HUDEP-2 (cell line): ENCODE measurements around the gene RC3H2.
"Not testable (repeated sequence)": the region's sequence is repeated elsewhere in the genome, so short reads cannot be mapped to it uniquely, and the experiment has no call there.

Experiments
- DNase-seq, 76 experiments: peaks; one replicate each; lab custom pipeline; 2025; ENCODE audit not compliant: unreplicated experiment in 76 of 76; lab: John Stamatoyannopoulos, UW

The RC3H2 gene

DNA sequence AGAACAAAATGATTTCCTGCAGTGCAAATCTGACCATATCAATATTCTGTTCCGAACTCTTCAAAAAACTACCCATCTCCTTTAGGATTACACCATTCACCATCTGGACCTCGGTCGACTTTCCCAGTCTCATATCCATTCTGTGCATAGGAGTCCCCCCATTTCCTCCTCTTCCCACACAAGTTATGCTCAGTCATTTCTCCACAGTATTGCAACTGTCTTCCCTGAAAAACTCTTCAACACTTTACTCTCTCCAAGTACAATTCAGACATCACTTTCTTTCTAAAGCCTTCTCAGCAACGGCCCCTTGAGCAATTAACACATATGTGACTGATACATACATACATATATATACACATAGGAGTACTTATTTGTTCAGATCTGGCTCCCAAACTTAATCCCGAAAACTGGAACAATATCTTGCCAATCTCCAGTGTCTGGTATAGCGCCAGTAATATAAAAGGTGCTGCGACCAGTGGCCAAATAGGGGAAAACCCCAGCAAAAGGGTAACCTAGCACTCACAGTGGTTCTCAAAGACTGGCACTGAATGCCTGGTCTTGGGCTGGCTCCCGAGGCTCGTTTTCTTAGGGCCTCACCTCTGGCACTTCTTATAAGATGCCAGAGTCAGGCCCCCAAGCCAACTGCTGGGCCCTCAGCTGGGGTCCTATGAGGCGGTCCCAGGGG is 25.5 kb upstream of the RC3H2 start:
- DNase-seq: peak in 2 of 76 experiments; percentile 33 to 37

DNA sequence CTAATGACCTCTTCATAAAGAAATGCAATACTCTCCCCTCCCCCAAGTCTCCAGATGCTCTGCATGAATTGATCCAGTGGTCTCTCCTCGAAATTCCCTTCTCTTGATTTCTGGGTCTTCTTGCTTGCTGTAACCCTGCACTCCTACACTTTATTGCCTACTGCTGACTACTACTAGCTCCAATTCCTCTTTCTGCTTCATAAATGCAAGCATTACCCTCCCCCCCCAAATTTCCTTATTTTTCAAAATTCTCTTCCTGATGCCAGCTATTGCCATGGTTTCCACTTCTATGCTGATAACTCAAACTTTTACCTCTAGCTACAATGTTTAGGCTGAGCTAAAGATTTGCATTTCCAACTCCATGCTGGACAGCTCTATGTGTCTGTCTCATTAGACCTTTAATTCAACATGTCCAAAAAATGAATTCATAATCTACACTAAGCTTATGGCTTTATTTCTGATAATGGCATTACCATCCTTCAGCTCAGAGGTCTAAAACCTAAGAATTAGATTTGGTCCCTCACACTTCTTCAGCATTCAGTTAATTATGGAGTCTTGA is 24.7 kb upstream of the RC3H2 start:
- DNase-seq: no peak

DNA sequence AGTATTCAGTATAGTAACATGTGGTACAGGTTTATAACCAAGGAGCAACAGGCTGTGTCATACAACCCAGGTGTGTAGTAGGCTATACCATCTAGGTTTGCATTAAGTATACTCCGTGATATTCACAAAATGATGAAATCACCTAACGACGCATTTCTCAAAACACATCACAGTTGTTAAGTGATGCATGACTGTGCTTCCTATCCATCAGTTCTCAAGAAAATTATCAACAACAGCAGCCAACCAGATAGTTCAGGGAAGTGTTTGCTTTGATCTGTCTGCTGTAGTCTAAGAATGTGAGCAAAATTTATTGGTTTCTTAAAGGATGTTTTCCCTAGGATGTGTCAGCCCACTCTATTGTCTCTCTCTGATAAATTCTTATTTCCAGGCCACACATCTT is 18.8 kb upstream of the RC3H2 start:
- no peak for DNase-seq

DNA sequence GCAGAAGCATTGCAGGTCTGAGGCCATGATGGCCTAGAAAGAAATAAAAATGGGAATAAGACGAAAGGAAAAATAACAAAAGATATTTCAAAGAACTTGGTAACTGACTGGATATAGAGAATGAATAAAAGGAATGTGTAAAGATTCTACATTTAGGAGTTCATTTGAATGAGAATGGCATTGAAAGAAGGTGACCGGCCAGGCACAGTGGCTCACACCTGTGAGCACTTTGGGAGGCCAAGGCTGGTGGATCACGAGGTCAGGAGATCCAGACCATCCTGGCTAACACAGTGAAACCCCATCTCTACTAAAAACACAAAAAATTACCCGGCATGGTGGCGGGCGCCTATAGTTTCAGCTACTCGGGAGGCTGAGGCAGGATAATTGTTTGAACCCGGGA is 17.6 kb upstream of the RC3H2 start:
- no peak for DNase-seq

DNA sequence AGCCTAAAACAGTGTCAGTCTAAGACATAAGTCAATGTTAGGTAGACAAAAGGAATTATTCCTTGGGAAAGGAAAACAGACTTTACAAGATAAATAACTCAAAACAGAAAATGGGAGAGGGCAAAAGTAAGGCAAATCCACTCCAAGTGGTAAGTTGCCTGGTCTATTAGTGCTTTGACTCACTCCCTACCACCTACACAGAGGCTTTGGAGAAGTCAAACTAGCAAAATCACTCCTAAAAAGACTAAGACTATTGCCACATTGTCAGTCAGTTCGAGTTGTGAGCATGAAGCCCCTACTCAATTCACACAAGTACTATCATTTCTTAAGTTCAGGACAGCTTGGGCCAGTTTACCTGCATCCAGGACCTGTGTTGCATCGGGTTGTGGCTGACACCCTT is 13.2 kb upstream of the RC3H2 start:
- no peak for DNase-seq

DNA sequence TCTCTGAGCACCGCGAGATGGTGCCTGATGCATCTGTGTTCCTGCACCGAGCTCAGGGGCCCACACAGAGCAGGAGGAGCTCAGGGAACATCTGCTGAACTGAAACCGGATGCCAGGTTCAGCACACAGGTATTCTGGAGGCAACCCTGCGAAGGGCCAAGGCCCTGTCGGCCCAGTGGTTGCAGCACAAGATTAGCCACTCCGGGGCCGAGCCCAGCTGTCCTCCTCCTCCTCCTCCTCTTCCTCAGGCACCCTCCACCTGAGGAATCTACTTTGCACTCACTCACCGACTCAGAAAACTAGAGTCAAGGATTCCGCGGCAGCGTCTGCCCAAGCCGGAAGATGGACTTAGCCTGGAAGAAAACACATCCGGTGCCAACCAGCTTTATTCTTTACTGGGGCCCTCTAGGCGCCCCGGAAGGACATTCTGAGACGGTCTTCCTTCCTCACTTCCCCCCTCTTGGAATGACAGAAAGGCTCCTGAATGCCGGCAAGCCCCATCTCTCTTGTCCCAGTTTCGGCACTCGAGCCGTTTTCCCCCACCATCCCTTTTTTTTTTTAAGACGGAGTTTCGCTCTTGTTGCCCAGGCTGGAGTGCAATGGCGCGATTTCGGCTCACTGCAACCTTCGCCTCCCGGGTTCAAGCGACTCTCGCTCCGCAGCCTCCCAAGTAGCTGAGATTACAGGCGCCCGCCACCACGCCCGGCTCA is 8.0 kb upstream of the RC3H2 start, which contains the start of gene ZBTB6:
Gene ZBTB6 (minus strand): TSS at position 360 of the 710 bp plus-strand sequence. CDS start 1,251 bp downstream, outside the sequence.
- DNase-seq: peak in 73 of 76 experiments; percentile 5 to 77 (median 51)

DNA sequence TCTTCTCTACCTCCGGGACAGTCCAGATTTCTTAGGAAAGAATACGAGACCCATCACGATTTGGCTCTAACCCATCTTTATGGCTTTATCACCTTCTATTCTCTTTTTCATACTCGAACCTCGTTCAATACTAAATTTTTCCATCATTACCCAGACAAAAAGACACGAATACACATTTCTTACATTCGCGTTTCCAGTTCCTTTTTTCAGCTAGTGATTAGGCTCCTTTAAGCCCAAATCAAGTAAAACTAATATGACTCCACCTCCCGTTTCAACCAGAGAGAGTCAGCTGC is 7.5 kb upstream of the RC3H2 start:
- DNase-seq: no peak

DNA sequence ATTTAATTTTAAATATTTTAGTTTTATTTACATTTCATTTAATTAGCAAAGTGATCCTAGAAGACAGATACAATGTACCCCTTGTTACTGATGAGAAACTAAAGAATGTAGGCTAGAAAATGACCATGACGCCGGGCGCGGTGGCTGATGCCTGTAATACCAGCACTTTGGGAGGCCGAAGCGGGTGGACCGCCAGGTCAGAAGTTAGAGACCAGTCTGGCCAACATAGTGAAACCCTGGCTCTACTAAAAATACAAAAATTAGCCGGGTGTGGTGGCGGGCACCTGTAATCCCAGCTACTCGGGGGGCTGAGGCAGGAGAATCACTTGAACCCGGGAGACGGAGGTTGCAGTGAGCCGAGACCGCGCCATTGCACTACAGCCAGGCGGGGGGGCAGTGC is 963 bp upstream of the RC3H2 start:
- not testable (repeated sequence) for DNase-seq

DNA sequence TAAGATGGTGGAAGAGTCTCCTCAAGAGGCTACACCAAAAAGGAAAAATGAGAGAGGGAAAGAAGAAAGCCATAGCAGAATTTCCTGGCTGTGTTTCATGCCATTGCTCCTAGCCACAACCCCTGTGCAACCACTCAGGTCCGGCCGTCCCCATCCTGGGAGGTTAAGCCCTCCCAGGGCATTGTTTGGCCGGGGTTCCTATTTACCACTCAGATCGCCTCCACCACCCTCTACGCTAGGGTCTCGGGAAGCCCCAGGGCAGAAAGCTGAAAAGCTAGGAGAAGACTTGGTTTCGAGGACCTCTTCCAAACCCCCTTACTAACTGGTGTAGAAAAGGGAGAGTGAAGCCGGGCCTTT is 715 bp downstream of the RC3H2 start:
- DNase-seq: peak in 33 of 76 experiments; percentile 5 to 53 (median 20)

DNA sequence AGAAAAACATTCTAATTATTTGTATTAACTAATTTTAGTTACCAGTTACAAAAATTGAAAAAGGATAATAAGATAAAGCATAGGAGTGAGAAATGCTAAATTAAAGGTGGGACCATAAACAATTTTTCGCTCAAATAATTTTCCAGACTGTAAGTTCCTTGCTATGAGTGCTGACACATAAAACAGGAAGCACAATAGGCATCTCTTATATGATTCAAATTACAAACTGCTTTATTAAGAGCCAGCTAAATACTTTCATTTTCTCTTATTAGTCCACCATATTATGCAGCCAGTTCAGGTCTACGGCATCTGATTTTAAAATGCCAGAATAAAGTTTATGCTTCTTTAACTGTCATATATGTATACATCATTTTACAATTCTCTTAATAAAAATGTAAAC is 4.4 kb downstream of the RC3H2 start:
- peak in 1 of 76 experiments; percentile 14 for DNase-seq

DNA sequence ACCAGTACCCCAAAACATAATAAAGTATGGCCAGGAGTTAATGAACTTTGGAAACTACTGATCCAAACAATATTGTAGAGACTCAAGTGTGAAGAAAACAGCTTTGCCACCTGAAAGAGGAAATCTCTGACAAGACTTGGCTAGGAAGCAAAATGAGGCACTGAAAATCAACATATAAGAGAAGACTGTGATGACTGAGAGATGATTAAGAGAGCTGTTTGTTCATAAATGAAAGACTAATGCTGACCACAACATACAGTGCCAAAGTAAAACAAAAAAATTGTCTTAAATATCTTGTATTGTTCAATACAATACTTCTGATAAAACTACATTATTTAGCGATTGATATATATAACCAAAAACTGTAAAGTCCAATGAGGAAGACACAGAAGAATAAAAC is 7.2 kb downstream of the RC3H2 start:
- no peak for DNase-seq

DNA sequence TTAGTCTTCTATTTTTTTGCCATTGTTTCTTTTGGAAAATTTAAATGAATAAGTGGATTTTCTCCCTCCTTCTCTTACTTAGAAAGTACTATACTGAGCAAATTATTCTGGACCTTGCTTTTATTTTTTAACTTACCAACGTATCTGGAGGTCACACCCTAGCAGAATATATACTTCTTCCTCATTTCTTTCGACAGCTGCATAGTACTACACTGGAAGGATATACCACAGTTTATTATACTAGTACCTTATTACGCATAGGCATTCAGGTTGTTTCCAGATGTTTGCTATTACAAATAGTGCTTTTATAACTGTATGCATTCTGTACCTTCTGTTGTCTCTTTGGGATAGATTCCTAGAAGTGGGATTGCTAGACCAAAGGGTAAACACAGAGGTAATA is 16.7 kb downstream of the RC3H2 start:
- no peak for DNase-seq

DNA sequence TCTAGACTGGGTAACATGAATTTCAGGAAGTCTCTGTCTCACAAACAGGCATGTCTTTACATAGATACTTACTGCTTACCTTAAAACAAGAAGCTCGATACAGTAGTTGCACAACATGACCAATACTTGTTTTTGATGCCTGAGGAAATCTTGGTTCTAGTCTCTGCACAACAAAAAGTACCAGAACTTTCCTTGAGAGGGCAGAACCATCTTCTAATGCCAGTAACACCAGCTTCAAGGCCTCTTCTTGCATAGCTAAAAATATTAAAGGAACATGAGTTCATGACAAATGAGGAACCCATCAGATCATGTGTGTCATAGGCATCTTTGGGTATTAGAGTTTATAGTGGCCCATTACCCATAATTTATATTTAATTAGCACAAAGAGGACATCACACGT is 22.0 kb downstream of the RC3H2 start:
- no peak for DNase-seq

DNA sequence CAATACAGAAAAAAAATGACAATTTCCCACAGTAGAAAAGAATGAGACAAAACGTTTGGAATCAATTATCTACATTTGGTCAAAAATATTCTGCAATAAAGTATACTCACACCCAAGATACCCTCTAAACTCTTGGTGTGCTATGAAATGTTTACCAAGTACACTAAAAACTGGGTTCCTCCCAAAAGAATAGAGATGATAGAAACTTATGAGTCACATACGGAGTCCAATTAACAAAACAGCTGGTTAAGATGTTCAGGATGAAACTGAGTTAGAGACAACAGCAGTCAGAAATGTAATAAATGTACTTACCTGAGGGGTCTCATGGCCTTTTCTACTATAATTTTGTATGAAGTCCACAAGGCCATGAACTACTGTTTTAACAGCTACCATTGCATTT is 25.7 kb downstream of the RC3H2 start:
- no peak for DNase-seq

DNA sequence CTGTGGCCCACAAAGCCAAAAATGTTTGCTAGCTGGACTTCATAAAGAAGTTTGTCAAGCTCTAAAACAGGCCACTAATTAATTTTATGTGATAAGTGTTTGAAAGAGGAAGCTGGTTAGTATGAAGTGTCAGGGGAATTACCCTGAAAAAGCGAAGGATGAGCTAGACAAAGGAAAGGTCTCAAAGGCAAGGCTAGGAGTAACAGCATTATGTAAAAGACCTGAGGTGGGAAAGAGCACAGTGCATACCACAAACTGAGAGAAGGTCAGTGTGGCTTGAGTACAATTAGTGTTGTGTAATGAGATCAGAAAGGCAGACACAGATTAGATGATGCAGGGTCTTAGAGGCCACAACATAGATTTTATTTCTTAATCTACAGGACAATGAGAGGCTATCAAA is 29.6 kb downstream of the RC3H2 start:
- DNase-seq: no peak

DNA sequence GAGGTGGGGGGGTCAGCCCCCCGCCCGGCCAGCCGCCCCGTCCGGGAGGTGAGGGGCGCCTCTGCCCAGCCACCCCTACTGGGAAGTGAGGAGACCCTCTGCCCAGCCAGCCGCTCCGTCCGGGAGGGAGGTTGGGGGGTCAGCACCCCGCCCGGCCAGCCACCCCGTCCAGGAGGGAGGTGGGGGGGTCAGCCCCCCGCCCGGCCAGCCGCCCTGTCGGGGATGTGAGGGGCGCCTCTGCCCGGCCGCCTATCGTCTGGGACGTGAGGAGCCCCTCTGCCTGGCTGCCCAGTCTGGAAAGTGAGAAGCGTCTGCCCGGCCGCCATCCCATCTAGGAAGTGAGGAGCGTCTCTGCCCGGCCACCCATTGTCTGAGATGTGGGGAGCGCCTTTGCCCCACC is 37.9 kb downstream of the RC3H2 start:
- not testable (repeated sequence) for DNase-seq

DNA sequence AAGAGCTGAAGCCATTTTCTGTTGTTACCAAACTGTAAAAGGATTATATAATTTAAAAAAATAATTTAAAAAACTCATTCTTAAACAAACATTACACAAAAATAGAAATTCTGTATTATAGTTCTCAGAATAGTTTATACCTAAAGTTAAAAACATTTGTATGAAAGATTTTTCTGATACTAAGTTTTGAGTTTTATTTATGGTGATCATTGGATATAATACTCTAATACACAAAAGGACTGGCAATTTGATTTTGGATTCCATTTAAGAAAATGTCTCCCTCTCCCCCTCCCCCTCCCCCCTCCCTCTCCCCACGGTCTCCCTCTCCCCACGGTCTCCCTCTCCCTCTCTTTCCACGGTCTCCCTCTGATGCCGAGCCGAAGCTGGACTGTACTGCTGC is 39.1 kb downstream of the RC3H2 start:
- DNase-seq: no peak

DNA sequence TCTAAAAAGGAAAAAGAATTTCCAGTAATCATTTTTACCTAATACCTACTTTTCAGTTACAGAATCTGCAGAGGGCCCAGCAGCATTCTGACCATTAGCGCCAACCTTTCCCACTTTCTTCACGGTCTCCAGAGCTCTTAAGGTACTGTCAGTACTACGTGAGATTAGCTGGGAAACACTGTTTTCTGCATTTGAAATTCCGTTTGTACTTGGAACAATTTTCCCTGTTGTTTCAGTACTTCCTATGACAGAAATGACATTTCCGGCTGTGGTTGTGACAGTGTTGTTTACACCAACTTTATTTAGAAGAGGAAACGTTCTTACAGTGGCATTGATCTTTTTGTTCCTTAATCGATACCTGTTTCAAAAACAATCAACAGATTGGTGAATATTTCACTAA is 39.9 kb downstream of the RC3H2 start:
- no peak for DNase-seq

DNA sequence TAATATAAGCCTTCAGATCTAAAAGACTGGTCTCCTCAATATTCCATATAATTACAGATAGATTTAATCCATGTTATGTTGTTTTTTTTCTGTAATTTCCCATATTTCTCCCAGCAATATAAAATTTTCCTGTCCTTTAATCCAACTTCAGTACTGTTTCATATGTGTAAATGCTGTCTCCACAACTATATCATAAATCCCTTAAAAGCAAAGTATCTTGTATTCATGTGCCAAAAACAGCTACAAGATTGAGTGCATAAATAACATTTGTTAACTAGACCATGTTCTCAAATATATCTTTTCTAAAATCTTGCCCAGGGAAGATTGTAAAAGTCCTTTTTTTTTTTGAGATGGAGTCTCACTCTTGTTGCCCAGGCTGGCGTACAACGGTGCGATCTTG is 41.8 kb downstream of the RC3H2 start:
- no peak for DNase-seq

DNA sequence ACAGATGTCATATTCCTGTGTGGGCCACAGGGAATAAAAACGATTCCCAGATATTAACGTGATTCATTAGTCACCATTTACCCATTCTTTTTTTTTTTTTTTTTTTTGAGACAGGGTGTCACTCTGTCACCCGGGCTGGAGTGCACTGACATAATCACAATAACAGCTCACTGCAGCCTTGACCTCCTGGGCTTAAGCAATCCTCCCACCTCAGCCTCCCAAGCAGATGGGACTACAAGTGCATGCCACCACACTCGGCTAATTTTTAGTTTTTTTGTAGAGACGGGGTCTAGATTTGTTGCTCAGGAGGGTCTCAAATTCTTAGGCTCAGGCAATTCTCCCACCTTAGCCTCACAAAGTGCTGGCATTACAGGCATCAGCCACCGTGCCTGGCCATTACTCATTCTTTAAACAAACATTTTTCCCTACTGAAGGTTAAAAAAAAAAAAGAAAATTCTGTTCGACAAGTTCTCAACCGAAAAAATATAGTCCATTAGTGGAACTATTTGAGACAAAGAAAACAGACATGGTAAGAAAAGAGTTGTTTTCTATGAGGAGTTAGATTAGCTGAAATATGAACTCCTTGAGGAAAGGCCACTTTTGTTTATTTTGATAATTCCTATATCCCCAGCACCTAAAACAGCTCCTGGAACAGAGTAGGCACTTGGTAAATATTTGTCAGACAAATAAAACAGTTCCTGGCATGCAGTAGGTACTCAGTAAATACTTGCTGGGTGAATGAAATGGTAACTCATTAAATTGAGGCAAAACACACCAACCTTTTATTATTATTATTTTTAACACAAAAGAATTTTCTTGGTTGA is 44.6 kb downstream of the RC3H2 start:
- DNase-seq: no peak

DNA sequence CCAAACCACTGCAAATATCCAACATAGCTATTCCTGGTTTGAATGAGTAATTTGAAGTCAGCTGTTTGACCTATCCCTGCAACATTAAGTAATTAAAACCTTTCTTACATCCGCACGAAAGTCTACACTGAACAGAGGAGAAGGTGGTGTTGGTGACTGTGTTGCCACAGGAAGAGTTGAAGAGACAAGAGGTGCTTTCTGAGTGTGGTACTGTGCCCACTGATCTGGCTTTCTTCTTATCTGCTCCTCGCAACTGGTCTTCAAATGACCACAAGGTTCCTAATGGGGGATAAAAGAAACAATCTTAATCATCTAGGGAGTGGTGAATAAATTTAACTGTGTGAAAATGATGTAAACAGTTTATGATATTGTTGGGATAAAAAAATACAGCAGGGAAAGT is 47.3 kb downstream of the RC3H2 start:
- DNase-seq: peak in 66 of 76 experiments; percentile 3 to 82 (median 39)
